ENCODE measurements around the gene CPXM1. TPM values are rescaled to one million over a fixed set of nuclear protein-coding genes. Genes with fewer than 3 reads are reported as not detected.

Gene CPXM1
- total and polyA plus RNA-seq, 9 of the 15 experiments (the other 6 are each of a cell fraction or from before 2014, with no cell fraction given) = 0.04 to 1.1 (median 0.37) TPM; not detected in 2

DNA sequence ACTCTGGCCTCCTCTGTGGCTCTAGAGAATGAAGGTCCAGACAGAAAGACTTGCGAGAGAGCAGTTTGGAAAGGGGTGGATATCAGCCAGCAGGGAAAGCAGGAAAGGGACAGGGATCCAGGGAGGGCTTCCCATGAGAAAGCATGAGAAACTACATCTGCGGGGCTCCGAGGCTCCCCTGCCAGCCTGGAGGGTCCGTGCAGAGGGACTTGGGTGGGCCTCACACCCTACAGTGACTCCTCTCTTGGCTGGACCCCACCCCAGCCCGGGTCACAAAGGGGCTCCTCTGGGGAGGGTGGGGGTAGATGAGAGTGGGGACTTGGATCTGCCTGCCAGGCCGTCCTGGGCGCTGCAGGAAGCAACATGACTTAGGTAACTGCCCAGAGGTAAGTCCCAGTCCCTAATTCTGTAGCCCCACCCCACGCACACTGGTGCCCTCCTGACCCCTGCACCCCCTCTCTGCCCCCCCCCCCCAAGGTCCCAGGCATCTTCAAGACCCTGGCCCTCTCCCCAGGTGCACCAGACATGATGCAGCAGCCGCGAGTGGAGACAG lies 15.7 kb upstream of the CPXM1 start, which contains the start of gene TMEM239 (continued):
- TF ChIP-seq ZNF23 (CRISPR knock-in tag; IDR thresholded peaks at IDR 0.05) (no peak), OTX1 (CRISPR knock-in tag; IDR thresholded peaks at IDR 0.05) (no peak), NUFIP1 (IDR thresholded peaks at IDR 0.05; ENCODE audit: partially characterized antibody) (no peak), POLR3G (IDR thresholded peaks at IDR 0.05; ENCODE audit: extremely low read depth, insufficient read length, insufficient replicate concordance) (no peak)
- TF ChIP-seq, protein P1, sequence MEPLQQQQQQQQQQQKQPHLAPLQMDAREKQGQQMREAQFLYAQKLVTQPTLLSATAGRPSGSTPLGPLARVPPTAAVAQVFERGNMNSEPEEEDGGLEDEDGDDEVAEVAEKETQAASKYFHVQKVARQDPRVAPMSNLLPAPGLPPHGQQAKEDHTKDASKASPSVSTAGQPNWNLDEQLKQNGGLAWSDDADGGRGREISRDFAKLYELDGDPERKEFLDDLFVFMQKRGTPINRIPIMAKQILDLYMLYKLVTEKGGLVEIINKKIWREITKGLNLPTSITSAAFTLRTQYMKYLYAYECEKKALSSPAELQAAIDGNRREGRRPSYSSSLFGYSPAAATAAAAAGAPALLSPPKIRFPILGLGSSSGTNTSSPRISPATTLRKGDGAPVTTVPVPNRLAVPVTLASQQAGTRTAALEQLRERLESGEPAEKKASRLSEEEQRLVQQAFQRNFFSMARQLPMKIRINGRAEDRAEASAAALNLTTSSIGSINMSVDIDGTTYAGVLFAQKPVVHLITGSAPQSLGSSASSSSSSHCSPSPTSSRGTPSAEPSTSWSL (CRISPR knock-in tag; IDR thresholded peaks at IDR 0.05; ENCODE audit: borderline replicate concordance) = no peak

DNA sequence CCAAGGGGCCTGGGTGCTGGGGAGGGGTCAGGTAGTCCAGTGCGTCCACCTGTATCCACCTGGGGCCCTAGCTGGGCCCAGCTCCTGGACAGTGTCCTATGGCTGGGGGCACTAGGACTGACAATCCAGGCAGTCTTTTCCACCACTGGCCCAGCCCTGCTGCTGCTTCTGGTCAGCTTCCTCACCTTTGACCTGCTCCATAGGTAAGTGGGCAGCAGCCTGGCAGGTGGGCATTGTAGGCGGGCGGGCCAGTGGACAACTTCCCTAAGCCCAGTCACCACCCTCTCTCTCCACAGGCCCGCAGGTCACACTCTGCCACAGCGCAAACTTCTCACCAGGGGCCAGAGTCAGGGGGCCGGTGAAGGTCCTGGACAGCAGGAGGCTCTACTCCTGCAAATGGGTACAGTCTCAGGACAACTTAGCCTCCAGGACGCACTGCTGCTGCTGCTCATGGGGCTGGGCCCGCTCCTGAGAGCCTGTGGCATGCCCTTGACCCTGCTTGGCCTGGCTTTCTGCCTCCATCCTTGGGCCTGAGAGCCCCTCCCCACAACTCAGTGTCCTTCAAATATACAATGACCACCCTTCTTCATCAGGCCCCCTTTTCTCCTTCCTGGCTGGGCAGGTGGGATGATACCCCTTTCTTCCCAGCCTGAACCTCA lies 14.9 kb upstream of the CPXM1 start:
- peak overlapping the region in 1 of 2 experiments; percentile 45; a peak in 1 of 4 replicates for H3K9ac ChIP-seq (ENCODE audit: insufficient read depth in 1 of 2, low read depth in 2 of 2, low read length in 2 of 2)
- no peak overlapping the region for H2AFZ ChIP-seq (ENCODE audit: low read depth, low read length)
- no peaks in the 10 kb centered on the region for H3K27me3 ChIP-seq (ENCODE audit: control insufficient read depth in 2 of 2, insufficient read depth in 2 of 2, low read length in 2 of 2)
- no peak overlapping the region for H3K27ac ChIP-seq (ENCODE audit: extremely low read depth, low read depth, low read length)
- WGBS (ENCODE audit: insufficient coverage, low coverage, missing lambda C conversion rate) = 50% methylated on average over 5 of the region's 8 CpGs
- peaks cover 3% of the 10 kb centered on the region for H3K9me1 ChIP-seq (ENCODE audit: control insufficient read depth, insufficient read depth, low read length)
- 0 out of 2 replicates have a peak, but pooled peaks cover 2% of the 10 kb centered on the region for H3K9me3 ChIP-seq (replicated peaks; ENCODE audit: control insufficient read depth, insufficient read depth, low read depth, low read length)
- FAIRE-seq = no peak
- ChIA-PET POLR2A (no interaction called here), CTCF (ENCODE audit: low intra/inter-chr PET ratio) (no interaction called here)
- intact Hi-C loops (cut with micrococcal nuclease) (no loop called here), in situ Hi-C loops (cut with MboI) (no loop called here)
- no peaks in the 10 kb centered on the region for H3K36me3 ChIP-seq (ENCODE audit: control insufficient read depth, insufficient read depth, low read length)
- H3K4me3 ChIP-seq = no peak overlapping the region
- H3K4me1 ChIP-seq (replicated peaks in 1 of 2; ENCODE audit: control insufficient read depth in 2 of 2, insufficient read depth in 2 of 2, low read length in 2 of 2) = peaks cover 8 to 21% of the 10 kb centered on the region in 2 experiments
- BruUV-seq (replicated peaks) = no TSS peak
- no peak for DNase-seq (ENCODE audit: extremely low read depth in 1 of 4, low spot score in 3 of 4)
- H4K20me1 ChIP-seq (replicated peaks; ENCODE audit: control insufficient read depth, insufficient read depth, low read length) = no peaks in the 10 kb centered on the region
- no peak for ATAC-seq
- H3K4me2 ChIP-seq (ENCODE audit: insufficient read depth, low read length) = no peak overlapping the region
- H3K79me2 ChIP-seq (ENCODE audit: control insufficient read depth, insufficient read depth, low read length) = no peaks in the 10 kb centered on the region
- TF ChIP-seq MAFG (tag; conservative IDR thresholded peaks at IDR 0.05) (no peak), PYGO2 (tag; IDR thresholded peaks at IDR 0.05) (no peak), SIX5 (IDR thresholded peaks at IDR 0.05; ENCODE audit: borderline replicate concordance in 1 of 2, insufficient read depth in 1 of 2, low read depth in 1 of 2, low read length in 2 of 2) (no peak), HDAC3 (IDR thresholded peaks at IDR 0.05; ENCODE audit: borderline replicate concordance, partially characterized antibody) (no peak)
- TF ChIP-seq, protein P2, sequence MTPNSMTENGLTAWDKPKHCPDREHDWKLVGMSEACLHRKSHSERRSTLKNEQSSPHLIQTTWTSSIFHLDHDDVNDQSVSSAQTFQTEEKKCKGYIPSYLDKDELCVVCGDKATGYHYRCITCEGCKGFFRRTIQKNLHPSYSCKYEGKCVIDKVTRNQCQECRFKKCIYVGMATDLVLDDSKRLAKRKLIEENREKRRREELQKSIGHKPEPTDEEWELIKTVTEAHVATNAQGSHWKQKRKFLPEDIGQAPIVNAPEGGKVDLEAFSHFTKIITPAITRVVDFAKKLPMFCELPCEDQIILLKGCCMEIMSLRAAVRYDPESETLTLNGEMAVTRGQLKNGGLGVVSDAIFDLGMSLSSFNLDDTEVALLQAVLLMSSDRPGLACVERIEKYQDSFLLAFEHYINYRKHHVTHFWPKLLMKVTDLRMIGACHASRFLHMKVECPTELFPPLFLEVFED (CRISPR knock-in tag; conservative IDR thresholded peaks at IDR 0.05) = no peak
- TF ChIP-seq, protein P3, sequence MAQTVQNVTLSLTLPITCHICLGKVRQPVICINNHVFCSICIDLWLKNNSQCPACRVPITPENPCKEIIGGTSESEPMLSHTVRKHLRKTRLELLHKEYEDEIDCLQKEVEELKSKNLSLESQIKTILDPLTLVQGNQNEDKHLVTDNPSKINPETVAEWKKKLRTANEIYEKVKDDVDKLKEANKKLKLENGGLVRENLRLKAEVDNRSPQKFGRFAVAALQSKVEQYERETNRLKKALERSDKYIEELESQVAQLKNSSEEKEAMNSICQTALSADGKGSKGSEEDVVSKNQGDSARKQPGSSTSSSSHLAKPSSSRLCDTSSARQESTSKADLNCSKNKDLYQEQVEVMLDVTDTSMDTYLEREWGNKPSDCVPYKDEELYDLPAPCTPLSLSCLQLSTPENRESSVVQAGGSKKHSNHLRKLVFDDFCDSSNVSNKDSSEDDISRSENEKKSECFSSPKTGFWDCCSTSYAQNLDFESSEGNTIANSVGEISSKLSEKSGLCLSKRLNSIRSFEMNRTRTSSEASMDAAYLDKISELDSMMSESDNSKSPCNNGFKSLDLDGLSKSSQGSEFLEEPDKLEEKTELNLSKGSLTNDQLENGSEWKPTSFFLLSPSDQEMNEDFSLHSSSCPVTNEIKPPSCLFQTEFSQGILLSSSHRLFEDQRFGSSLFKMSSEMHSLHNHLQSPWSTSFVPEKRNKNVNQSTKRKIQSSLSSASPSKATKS (CRISPR knock-in tag; IDR thresholded peaks at IDR 0.05) = no peak

All from K562 (cell line).